Measurements from ENCODE around the gene ADAMTS10. TPM values are rescaled to one million over a fixed set of nuclear protein-coding genes. Genes with fewer than 3 reads are reported as not detected.

The ADAMTS10 gene
- total and polyA plus RNA-seq, 2 of the 8 experiments (the other 6 are each of a cell fraction or from before 2014, with no cell fraction given): 6.9 to 17.4 TPM

DNA sequence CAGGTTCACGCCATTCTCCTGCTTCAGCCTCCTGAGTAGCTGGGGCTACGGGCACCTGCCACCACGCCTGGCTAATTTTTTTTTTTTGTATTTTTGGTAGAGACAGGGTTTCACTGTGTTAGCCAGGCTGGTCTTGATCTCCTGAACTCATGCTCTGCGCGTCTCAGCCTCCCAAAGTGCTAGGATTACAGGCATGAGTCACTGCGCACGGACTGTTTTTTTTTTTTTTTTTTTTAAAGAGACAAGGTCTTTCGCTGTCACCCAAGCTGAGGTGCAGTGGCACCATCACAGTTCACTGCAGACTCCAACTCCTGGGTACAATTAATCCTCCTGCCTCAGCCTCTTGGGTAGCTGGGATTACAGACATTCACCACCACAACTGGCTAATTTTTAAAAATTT lies 8.2 kb upstream of the ADAMTS10 start:
- CTCF ChIA-PET (ENCODE audit: partially characterized antibody): interaction anchor here (0.7 to 6.0 kb wide), 5 partner anchors 12 to 1470 kb away, joined by 3 to 23 read pairs (median 3); partner anchors contain the start of gene NFILZ
- H3K18ac ChIP-seq (ENCODE audit: extremely low read depth, low read length): no peak overlapping the region
- 72% methylated on average over 3 of the region's 8 CpGs; no CpG with 5 or more reads in 1 of the 2 experiments for WGBS, 2 experiments (ENCODE audit: extremely low coverage in 1 of 2, insufficient coverage in 1 of 2, insufficient read length in 1 of 2, insufficient replicate concordance in 2 of 2, low coverage in 1 of 2, low lambda C conversion rate in 2 of 2, missing lambda C conversion rate in 1 of 2)
- no peak overlapping the region for H2BK20ac ChIP-seq (ENCODE audit: low read length)
- H3K79me2 ChIP-seq (ENCODE audit: control insufficient read depth in 1 of 2, insufficient read depth in 2 of 2, low read length in 2 of 2): no peaks in the 10 kb centered on the region
- no peak overlapping the region for H2BK12ac ChIP-seq (ENCODE audit: low read depth, low read length)
- no peak overlapping the region for H2BK120ac ChIP-seq (replicated peaks; ENCODE audit: low read depth, low read length)
- no peak overlapping the region for H3K4me2 ChIP-seq (ENCODE audit: insufficient read depth in 1 of 2, low read depth in 2 of 2, low read length in 2 of 2)
- FAIRE-seq (no peak), DNase-seq (ENCODE audit: low read depth in 1 of 2, low spot score in 2 of 2) (no peak)
- H4K5ac ChIP-seq (ENCODE audit: insufficient read length, low read depth, low read length): no peak overlapping the region
- no peak overlapping the region for H3K4me3 ChIP-seq (ENCODE audit: extremely low read depth in 1 of 4, insufficient read depth in 2 of 4, low read depth in 3 of 4, low read length in 4 of 4)
- no peak overlapping the region for H3K14ac ChIP-seq (ENCODE audit: insufficient read length)
- H3K56ac ChIP-seq (replicated peaks; ENCODE audit: insufficient read length, low read depth, low read length): no peak overlapping the region
- no peak overlapping the region for H4K91ac ChIP-seq (replicated peaks; ENCODE audit: insufficient read length, low read length)
- H3K23me2 ChIP-seq (ENCODE audit: low read depth, low read length): no peaks in the 10 kb centered on the region; the same call in 1 of the 2 replicates
- H2BK15ac ChIP-seq (ENCODE audit: low read length): no peak overlapping the region
- no peaks in the 10 kb centered on the region for H3K9me3 ChIP-seq (ENCODE audit: insufficient read depth in 2 of 2, low read depth in 1 of 2, low read length in 1 of 2)
- no peak overlapping the region for H2BK5ac ChIP-seq (ENCODE audit: low read depth, low read length)
- no peaks in the 10 kb centered on the region for H3K27me3 ChIP-seq (replicated peaks in 1 of 4; ENCODE audit: control insufficient read depth in 3 of 4, extremely low read depth in 1 of 4, insufficient read depth in 3 of 4, low read length in 3 of 4)
- H3K9ac ChIP-seq (replicated peaks in 1 of 4; ENCODE audit: extremely low read depth in 1 of 4, low read depth in 3 of 4, low read length in 3 of 4): no peak overlapping the region
- H4K8ac ChIP-seq (ENCODE audit: extremely low read depth, insufficient read depth, low read length): no peak overlapping the region
- no peaks in the 10 kb centered on the region for H3K4me1 ChIP-seq (replicated peaks in 1 of 4; ENCODE audit: control insufficient read depth in 3 of 4, insufficient read depth in 4 of 4, low read length in 3 of 4)
- H2AK5ac ChIP-seq (ENCODE audit: low read depth, low read length): no peak overlapping the region
- H3K4ac ChIP-seq (replicated peaks; ENCODE audit: insufficient read length, low read depth, low read length): no peak overlapping the region
- TF ChIP-seq BRCA1 (IDR thresholded peaks at IDR 0.05; ENCODE audit: low read depth, low read length): no peak
- TF ChIP-seq, protein P1, sequence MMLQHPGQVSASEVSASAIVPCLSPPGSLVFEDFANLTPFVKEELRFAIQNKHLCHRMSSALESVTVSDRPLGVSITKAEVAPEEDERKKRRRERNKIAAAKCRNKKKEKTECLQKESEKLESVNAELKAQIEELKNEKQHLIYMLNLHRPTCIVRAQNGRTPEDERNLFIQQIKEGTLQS (IDR thresholded peaks at IDR 0.05; ENCODE audit: insufficient read depth, low read depth, low read length): no peak
- TF ChIP-seq TAF1 (IDR thresholded peaks at IDR 0.05; ENCODE audit: low read depth, low read length): no peak
- no peak for TF ChIP-seq RNF2 (IDR thresholded peaks at IDR 0.05; ENCODE audit: borderline replicate concordance, low read depth, low read length, missing control alignments, poor library complexity, severe bottlenecking)
- no peaks in the 10 kb centered on the region for H3K79me1 ChIP-seq (ENCODE audit: low read depth, low read length)
- POLR2A ChIA-PET (ENCODE audit: partially characterized antibody): interaction anchor here (0.6 to 1.7 kb wide), 6 partner anchors 12 to 28 kb away, joined by 3 to 5 read pairs (median 4); no protein-coding TSS in a partner anchor
- H3K36me3 ChIP-seq (ENCODE audit: control insufficient read depth in 2 of 4, insufficient read depth in 4 of 4, low read length in 3 of 4): no peaks in the 10 kb centered on the region
- no peak overlapping the region for H2AFZ ChIP-seq (ENCODE audit: low read length)
- H3K23ac ChIP-seq (ENCODE audit: insufficient read length): no peak overlapping the region
- H4K20me1 ChIP-seq (replicated peaks in 1 of 2; ENCODE audit: control insufficient read depth in 1 of 2, insufficient read depth in 2 of 2, low read length in 2 of 2): no peaks in the 10 kb centered on the region
- no peak overlapping the region for H3K27ac ChIP-seq (ENCODE audit: low read depth, low read length)
